Natural killer cell (primary cell): Measurements from ENCODE around the gene DEAF1. TPM values are rescaled to one million over a fixed set of nuclear protein-coding genes. Genes with fewer than 3 reads are reported as not detected.

Experiments used
- ATAC-seq, 3 donors: fragments of 150-1000 bp in 2 of 3; fragments of 200-7000 bp in 1 of 3; cut with Tn5 transposase; 1 replicate in 1 of 3; 2 replicates in 2 of 3; pipeline ENCODE4 v1.10.0; 2021; ENCODE audit warnings: mild to moderate bottlenecking in 2 of 3, moderate library complexity in 2 of 3
- DNase-seq, 2 donors: peaks; one replicate each; pipeline versions ENCODE4 v3.0.0 to v3.0.0-alpha.2; 2013 to 2021; ENCODE audit warnings: mixed read lengths in 1 of 2
- H3K27ac ChIP-seq: one replicate; pipeline ENCODE4 v1.5.1; 2013; ENCODE audit warnings: mild to moderate bottlenecking, low read length
- H3K27me3 ChIP-seq: one replicate; pipeline ENCODE4 v1.6.1; 2013; ENCODE audit warnings: low read length; ENCODE audit not compliant: control insufficient read depth, insufficient read depth
- H3K36me3 ChIP-seq: one replicate; pipeline ENCODE4 v1.6.1; 2013; ENCODE audit warnings: low read length; ENCODE audit not compliant: control insufficient read depth, insufficient read depth
- H3K4me1 ChIP-seq: one replicate; pipeline ENCODE4 v1.6.1; 2013; ENCODE audit warnings: low read length; ENCODE audit not compliant: control insufficient read depth, insufficient read depth
- H3K4me3 ChIP-seq: one replicate; pipeline ENCODE4 v1.5.1; 2013; ENCODE audit warnings: low read length
- H3K9me3 ChIP-seq: one replicate; pipeline ENCODE4 v1.6.1; 2013; ENCODE audit warnings: low read length; ENCODE audit not compliant: control insufficient read depth, insufficient read depth
- H3K27ac Mint-ChIP-seq, 2 donors: one replicate each; pipeline ENCODE4 v1.8.0; 2022; ENCODE audit warnings: mild to moderate bottlenecking in 2 of 2, mixed read lengths in 2 of 2, moderate library complexity in 1 of 2
- H3K27me3 Mint-ChIP-seq, 2 donors: one replicate each; pipeline ENCODE4 v1.8.0; 2022; ENCODE audit warnings: low read depth in 2 of 2, mixed read lengths in 2 of 2
- H3K36me3 Mint-ChIP-seq: one replicate; pipeline ENCODE4 v1.8.0; 2022; ENCODE audit warnings: mixed read lengths
- H3K4me1 Mint-ChIP-seq, 2 donors: one replicate each; pipeline ENCODE4 v1.8.0; 2022; ENCODE audit warnings: mixed read lengths in 2 of 2
- H3K4me3 Mint-ChIP-seq: one replicate; pipeline ENCODE4 v1.8.0; 2022; ENCODE audit warnings: mild to moderate bottlenecking, moderate library complexity, mixed read lengths
- H3K9me3 Mint-ChIP-seq, 2 donors: one replicate each; pipeline ENCODE4 v1.8.0; 2022; ENCODE audit warnings: mixed read lengths in 2 of 2
- CTCF ChIP-seq: fragments of 200-600 bp; IDR thresholded peaks from one replicate; pipeline ENCODE4 v1.8.0; 2022; ENCODE audit warnings: antibody characterized with exemption
- WGBS: methylation state at CpG from one replicate; pipeline ENCODE4 v1.1.7; 2013; ENCODE audit warnings: missing lambda C conversion rate; ENCODE audit not compliant: insufficient coverage; 5-methylcytosine and 5-hydroxymethylcytosine counted together
- intact Hi-C: fragments of 100-400 bp; cut with micrococcal nuclease; formaldehyde crosslinking; loops from one replicate; pipeline ENCODE4 v1.14.2; 2022
- total RNA-seq, 4 donors: library from RNA; stranded (reverse); fragments of 120-200 nt in 1 of 4; gene quantifications; one replicate each; pipeline versions ENCODE4 v1.2.3 to v1.2.4, GENCODE V29; 2013 to 2022

Gene DEAF1
- total RNA-seq, 3 donors from 2014 or later (not counting 1 experiment from before 2014, with no cell fraction given): 25.9 to 26.9 (median 26.8) TPM

DNA sequence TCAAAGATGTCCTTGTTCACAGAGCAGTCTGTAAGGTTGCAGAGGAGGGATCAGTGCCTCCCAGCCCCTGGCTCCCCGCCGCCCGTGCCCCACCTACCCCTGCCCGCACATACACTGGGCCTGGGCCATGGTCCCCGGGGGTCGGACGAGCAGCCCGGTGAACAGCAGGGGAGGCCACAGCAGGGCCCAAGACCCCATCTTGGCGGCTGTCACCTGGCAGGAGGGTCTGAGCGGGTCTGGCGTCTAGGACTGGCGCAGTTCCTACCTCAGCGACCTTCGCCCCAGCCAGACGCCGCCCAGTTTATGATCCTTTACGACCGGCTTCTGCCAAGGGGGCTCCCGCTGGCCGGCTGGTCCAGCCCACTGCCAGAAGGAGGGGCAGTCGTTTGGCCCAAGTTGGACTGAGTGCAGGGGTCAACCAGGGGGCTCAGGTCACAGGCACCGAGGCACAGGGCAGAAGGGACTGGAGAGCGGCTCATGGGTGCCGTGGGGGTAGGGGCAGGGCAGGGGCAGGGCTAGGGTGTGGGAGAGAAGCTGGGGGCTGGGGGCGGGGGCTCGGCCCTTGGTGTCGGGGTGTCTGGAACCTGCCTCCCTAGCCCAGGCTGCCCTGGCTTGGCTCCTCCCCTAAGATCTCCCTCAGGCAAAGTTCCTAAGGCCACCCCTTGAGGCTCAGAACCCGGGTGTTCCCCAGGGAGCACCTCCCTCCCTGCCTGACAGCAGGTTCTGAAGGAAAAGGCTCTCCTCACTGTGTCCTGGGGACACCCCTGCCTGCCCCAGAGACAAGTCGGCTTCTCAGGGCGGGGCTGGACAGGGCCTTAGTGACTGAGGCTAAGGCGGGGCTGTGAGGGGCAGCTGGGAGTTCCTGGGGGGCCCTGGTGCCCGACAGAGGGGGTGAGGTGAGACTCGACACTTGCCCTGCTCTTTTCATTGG lies 70.1 kb downstream of the DEAF1 start, which contains the start of gene CDHR5:
Gene CDHR5, minus strand, starts transcription at position 251 of the 931 bp plus-strand sequence. Its CDS starts 53 bp downstream, at position 198.
- Mint-ChIP-seq H3K4me1 (peaks cover 21 to 23% of the 10 kb centered on the region in 2 donors), H3K9me3 (no peaks in the 10 kb centered on the region), H3K4me3 (no peak within 1 kb of the TSS), H3K27me3 (peaks cover 13 to 20% of the 10 kb centered on the region in 2 donors), H3K36me3 (no peaks in the 10 kb centered on the region), H3K27ac (no peak within 1 kb of the TSS)
- Histone ChIP-seq H3K4me1 (peaks cover 23% of the 10 kb centered on the region), H3K27me3 (peaks cover 13% of the 10 kb centered on the region), H3K4me3 (no peak within 1 kb of the TSS), H3K27ac (no peak within 1 kb of the TSS), H3K9me3 (no peaks in the 10 kb centered on the region), H3K36me3 (no peaks in the 10 kb centered on the region)
- 92% methylated on average over 33 of the region's 33 CpGs for WGBS
- DNase-seq: no peak
- no peak for TF ChIP-seq CTCF
- intact Hi-C loops: no loop called here
- ATAC-seq: no peak

GRCh38 chr11:623999-624704 lies 70.9 kb downstream of the DEAF1 start:
- intact Hi-C loops: no loop called here
- Mint-ChIP-seq H3K27me3 (peaks cover 13 to 17% of the 10 kb centered on the region in 2 donors), H3K4me1 (peaks cover 16 to 17% of the 10 kb centered on the region in 2 donors), H3K27ac (no peak overlapping the region), H3K4me3 (no peak overlapping the region), H3K36me3 (no peaks in the 10 kb centered on the region), H3K9me3 (no peaks in the 10 kb centered on the region)
- H3K36me3 ChIP-seq: no peaks in the 10 kb centered on the region
- peaks cover 11% of the 10 kb centered on the region for H3K27me3 ChIP-seq
- ATAC-seq (no peak), DNase-seq (no peak)
- 92% methylated on average over 25 of the region's 25 CpGs for WGBS
- TF ChIP-seq CTCF: no peak
- H3K9me3 ChIP-seq: no peaks in the 10 kb centered on the region
- no peak overlapping the region for H3K4me3 ChIP-seq
- peaks cover 17% of the 10 kb centered on the region for H3K4me1 ChIP-seq
- no peak overlapping the region for H3K27ac ChIP-seq

DNA sequence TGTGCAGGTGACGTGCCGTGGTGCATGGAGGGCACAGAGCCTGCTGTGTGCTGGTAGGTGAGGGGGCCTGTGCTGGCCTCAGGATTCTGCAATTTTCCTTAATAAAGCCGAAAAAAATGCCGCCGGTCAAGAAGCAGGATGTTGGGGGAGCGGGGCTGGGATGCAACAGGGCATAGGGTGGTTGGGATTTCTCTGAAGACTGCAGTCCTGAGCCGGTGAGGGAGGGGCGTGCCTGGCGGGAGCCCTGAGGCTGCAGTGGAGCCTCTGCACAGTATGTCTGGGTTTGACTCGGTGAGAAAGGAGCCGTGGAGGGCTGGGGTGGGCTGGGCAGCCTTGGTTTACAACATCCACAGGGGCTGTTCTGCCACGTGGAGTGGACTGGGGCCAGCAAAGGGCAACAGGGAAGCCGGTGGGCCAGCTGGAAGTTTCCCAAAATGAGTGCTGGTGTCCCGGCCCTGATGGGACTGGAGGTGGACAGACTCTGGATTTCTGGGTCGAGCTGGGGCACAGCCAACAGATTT lies 71.6 kb downstream of the DEAF1 start:
- Histone ChIP-seq H3K9me3 (no peaks in the 10 kb centered on the region), H3K4me3 (no peak overlapping the region), H3K27me3 (peaks cover 11% of the 10 kb centered on the region), H3K36me3 (no peaks in the 10 kb centered on the region), H3K4me1 (peaks cover 10% of the 10 kb centered on the region), H3K27ac (no peak overlapping the region)
- no peak for TF ChIP-seq CTCF
- DNase-seq (no peak), ATAC-seq (no peak)
- intact Hi-C loops: no loop called here
- WGBS: 90% methylated on average over 15 of the region's 15 CpGs
- Mint-ChIP-seq H3K27ac (no peak overlapping the region), H3K36me3 (no peaks in the 10 kb centered on the region), H3K4me1 (peaks cover 9 to 10% of the 10 kb centered on the region in 2 donors), H3K4me3 (no peak overlapping the region), H3K9me3 (no peaks in the 10 kb centered on the region), H3K27me3 (peaks cover 10 to 11% of the 10 kb centered on the region in 2 donors)
